Bronchial epithelial cell (primary cell): Measurements from ENCODE around the gene DGCR6. TPM values are rescaled to one million over a fixed set of nuclear protein-coding genes. Genes with fewer than 3 reads are reported as not detected.
"Not testable (repeated sequence)": the region's sequence is repeated elsewhere in the genome, so short reads cannot be mapped to it uniquely, and the experiment has no call there.

ENCODE experiments used
- DNase-seq: peaks from one replicate; pipeline ENCODE4 v3.0.0-alpha.2; 2010; ENCODE audit warnings: low read depth
- FAIRE-seq: peaks from 2 replicates; lab custom pipeline; 2011; peaks lifted over from hg19 to GRCh38; lab: Jason Lieb, UNC
- H3K27me3 ChIP-seq: 2 replicates; pipeline ENCODE4 v1.5.1; 2011; ENCODE audit warnings: low read length; ENCODE audit not compliant: control insufficient read depth, insufficient read depth
- H3K36me3 ChIP-seq: 2 replicates; pipeline ENCODE4 v1.5.1; 2011; ENCODE audit warnings: low read length; ENCODE audit not compliant: control insufficient read depth, insufficient read depth
- H3K4me3 ChIP-seq: 2 replicates; pipeline ENCODE4 v1.5.1; 2011; ENCODE audit warnings: mild to moderate bottlenecking, low read depth, low read length, control low read depth
- total RNA-seq: library from RNA; depleted of rRNA; stranded (reverse); fragments of >200 nt; gene quantifications from 2 replicates; pipeline ENCODE4 v1.2.1, GENCODE V29; 2014
- TF ChIP-seq, protein P1 (sequence below): IDR thresholded peaks from 2 replicates; pipeline ENCODE4 v1.5.1; 2011; ENCODE audit warnings: mild to moderate bottlenecking, moderate library complexity, low read length, control low read depth, inconsistent platforms; ENCODE audit not compliant: insufficient read depth, severe bottlenecking

Gene DGCR6
- total RNA-seq, 1 donor from 2014 or later: 1.8 TPM

DNA sequence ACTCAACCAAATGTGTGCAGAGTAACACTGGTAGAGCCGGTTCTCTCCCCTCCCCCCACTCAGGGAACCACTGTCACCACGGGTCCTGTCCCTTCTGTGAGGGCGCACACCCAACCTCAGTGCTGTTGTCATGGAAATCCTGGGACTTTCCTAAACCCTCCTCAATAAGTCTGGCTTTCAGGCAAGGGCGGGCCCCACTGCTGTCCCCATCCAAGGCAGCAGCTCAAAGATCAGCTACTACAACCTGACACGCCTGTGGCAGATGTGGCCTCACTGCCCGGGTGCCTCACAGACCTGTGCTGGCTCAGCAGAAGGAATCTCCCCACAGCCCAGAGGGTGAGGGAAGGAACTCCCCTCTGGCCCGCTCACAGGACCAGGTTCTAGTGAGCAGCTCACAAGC, 27.8 kb downstream of the DGCR6 start:
- Histone ChIP-seq H3K36me3 (no peaks in the 10 kb centered on the region), H3K27me3 (no peaks in the 10 kb centered on the region), H3K4me3 (no peak overlapping the region)
- no peak for FAIRE-seq
- DNase-seq: no peak
- TF ChIP-seq, protein P1, sequence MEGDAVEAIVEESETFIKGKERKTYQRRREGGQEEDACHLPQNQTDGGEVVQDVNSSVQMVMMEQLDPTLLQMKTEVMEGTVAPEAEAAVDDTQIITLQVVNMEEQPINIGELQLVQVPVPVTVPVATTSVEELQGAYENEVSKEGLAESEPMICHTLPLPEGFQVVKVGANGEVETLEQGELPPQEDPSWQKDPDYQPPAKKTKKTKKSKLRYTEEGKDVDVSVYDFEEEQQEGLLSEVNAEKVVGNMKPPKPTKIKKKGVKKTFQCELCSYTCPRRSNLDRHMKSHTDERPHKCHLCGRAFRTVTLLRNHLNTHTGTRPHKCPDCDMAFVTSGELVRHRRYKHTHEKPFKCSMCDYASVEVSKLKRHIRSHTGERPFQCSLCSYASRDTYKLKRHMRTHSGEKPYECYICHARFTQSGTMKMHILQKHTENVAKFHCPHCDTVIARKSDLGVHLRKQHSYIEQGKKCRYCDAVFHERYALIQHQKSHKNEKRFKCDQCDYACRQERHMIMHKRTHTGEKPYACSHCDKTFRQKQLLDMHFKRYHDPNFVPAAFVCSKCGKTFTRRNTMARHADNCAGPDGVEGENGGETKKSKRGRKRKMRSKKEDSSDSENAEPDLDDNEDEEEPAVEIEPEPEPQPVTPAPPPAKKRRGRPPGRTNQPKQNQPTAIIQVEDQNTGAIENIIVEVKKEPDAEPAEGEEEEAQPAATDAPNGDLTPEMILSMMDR: no peak

DNA sequence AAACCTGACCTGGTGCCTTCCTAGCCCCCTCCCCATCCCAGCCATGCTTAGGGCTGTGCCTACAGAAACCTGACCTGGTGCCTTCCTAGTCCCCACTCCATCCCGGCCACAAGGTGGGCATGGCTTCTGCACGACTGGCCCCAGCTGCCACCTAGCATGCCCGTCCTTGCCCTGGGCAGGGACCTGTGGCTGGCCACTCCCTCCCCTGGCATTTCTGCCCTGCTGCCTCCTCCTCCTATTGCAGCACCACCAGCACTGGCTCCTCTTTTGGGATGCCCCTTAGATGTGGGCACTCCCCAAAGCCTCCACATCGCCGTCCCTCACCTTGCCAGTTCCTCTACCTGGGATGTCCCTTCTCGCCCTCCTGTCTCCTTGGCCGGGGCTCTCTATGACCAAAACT, 28.6 kb downstream of the DGCR6 start:
- H3K36me3 ChIP-seq, FAIRE-seq, H3K4me3 ChIP-seq, H3K27me3 ChIP-seq, DNase-seq: not testable (repeated sequence)

DNA sequence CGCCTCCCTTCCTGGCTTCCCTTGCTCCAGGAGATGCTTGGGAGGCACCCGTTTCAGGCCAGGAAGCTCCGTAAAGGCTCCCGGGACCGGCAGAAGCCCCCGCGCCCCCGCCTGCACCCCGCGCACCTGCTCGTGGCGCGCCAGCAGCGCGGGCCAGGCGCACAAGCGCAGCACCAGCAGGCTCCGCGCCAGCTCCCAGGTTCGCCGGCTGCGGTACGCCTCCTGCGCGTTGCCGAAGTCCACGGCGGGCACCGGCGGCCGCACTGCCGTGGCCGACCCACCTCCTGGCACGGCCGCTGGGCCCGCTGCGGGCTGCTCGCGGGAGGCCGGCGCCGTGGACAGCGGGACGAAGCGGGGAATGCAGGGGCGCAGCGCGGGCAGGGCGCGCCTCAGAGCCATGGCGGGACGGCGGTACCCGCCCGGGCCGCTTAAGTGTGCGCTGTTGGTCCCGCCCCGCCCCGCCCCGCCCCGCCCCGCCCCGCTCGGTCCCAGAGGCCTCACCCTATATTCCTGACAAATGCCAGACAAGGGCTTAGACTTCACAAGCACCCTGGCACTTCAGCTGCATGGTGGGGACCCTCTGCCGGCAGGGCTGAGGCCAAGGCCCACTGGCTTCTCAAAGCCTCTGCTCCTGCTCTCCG, 29.9 kb downstream of the DGCR6 start, which contains the start of gene PRODH:
TSS of gene PRODH (minus strand) at position 405 of the 641 bp plus-strand sequence. CDS start at position 399, 6 bp downstream.
- no peaks in the 10 kb centered on the region for H3K36me3 ChIP-seq
- TF ChIP-seq, protein P1: no peak
- no peaks in the 10 kb centered on the region for H3K27me3 ChIP-seq
- no peak within 1 kb of the TSS for H3K4me3 ChIP-seq
- no peak for FAIRE-seq
- no peak for DNase-seq

DNA sequence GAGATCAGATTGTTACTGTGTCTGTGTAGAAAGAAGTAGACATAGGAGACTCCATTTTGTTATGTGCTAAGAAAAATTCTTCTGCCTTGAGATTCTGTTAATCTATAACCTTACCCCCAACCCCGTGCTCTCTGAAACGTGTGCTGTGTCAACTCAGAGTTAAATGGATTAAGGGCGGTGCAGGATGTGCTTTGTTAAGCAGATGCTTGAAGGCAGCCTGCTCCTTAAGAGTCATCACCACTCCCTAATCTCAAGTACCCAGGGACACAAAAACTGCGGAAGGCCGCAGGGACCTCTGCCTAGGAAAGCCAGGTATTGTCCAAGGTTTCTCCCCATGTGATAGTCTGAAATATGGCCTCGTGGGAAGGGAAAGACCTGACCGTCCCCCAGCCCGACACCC, 32.6 kb downstream of the DGCR6 start:
- H3K36me3 ChIP-seq, H3K4me3 ChIP-seq, FAIRE-seq, DNase-seq, H3K27me3 ChIP-seq: not testable (repeated sequence)

DNA sequence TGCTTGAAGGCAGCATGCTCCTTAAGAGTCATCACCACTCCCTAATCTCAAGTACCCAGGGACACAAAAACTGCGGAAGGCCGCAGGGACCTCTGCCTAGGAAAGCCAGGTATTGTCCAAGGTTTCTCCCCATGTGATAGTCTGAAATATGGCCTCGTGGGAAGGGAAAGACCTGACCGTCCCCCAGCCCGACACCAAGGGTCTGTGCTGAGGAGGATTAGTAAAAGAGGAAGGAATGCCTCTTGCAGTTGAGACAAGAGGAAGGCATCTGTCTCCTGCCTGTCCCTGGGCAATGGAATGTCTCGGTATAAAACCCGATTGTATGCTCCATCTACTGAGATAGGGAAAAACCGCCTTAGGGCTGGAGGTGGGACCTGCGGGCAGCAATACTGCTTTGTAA, 41.0 kb downstream of the DGCR6 start:
- H3K36me3 ChIP-seq, FAIRE-seq, H3K4me3 ChIP-seq, DNase-seq, H3K27me3 ChIP-seq: not testable (repeated sequence)

DNA sequence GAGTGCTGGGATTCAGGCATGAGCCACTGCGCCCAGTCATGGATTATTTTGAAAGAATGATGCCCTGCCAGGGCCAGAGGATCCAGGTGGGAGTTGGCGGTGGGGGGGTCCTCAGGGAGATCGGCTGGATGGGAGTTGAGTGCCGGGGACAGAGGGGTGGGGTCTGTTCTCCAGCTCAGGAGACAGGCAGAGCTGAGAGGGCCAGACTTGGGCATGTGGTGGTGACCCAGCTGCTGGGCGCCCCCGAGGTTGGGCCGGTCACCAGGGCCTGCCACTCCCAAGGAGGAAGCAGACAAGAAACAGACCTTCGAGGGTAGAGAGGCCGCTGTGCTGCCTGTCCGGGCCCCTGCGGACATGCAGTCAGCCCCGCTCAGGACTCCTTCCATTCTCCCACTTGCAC, 41.8 kb downstream of the DGCR6 start:
- H3K4me3 ChIP-seq: no peak overlapping the region
- H3K27me3 ChIP-seq: no peaks in the 10 kb centered on the region
- no peaks in the 10 kb centered on the region for H3K36me3 ChIP-seq
- TF ChIP-seq, protein P1: no peak
- FAIRE-seq (no peak), DNase-seq (no peak)

DNA sequence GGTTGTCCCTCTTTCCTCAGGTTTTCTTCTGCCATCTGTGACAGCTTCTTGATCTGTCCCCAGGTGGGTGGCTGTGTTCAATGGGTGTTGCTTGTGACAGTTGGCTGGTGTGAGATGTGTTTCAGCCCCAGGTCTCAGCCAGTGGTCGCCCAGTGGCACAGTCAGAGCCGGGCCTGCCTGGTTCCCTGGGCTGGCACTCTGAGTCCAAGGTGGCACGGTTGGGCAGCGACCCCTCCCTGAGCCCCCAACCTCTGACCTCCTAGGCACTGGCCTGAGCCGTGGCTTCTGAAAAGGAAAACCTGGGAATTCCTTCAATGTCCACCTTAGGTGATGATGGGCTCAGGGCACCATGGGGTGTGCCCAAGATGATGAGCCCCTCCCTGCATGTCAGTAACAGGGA, 44.0 kb downstream of the DGCR6 start:
- H3K36me3 ChIP-seq: no peaks in the 10 kb centered on the region
- no peak for DNase-seq
- H3K4me3 ChIP-seq: no peak overlapping the region
- TF ChIP-seq, protein P1: no peak
- no peaks in the 10 kb centered on the region for H3K27me3 ChIP-seq
- FAIRE-seq: peak; percentile 88
